Mammary epithelial cell (primary cell): Measurements from ENCODE around the gene PDLIM7.

Experiments used
- CTCF ChIP-seq, 2 donors: IDR thresholded peaks in 1 of 2; conservative IDR thresholded peaks in 1 of 2; 2 replicates each; pipeline ENCODE4 v1.5.1; 2011 to 2012; ENCODE audit warnings: inconsistent platforms in 2 of 2, low read length in 2 of 2, mild to moderate bottlenecking in 2 of 2, control low read depth in 1 of 2, low read depth in 1 of 2; ENCODE audit not compliant: insufficient read depth in 1 of 2; ENCODE audit errors: extremely low read depth in 1 of 2
- EZH2 ChIP-seq: IDR thresholded peaks from 2 replicates; pipeline ENCODE4 v1.6.1; 2012; ENCODE audit warnings: low read length, inconsistent platforms, borderline replicate concordance

GRCh38 chr5:177491983-177492746, 5.2 kb downstream of the PDLIM7 start:
- no peak for TF ChIP-seq CTCF (conservative IDR thresholded peaks at IDR 0.05 in 1 of 2, IDR thresholded peaks at IDR 0.05 in 1 of 2; ENCODE audit: extremely low read depth in 1 of 2, insufficient read depth in 1 of 2, low read depth in 1 of 2, low read length in 2 of 2)
- no peak for TF ChIP-seq EZH2
